Right atrium auricular region (tissue), 2 donors: ENCODE measurements around the gene C6orf58. TPM values are rescaled to one million over a fixed set of nuclear protein-coding genes. Genes with fewer than 3 reads are reported as not detected.
"Not testable (repeated sequence)": the region's sequence is repeated elsewhere in the genome, so short reads cannot be mapped to it uniquely, and the experiment has no call there.

ENCODE experiments used
- DNase-seq: peaks from one replicate; pipeline ENCODE4 v3.0.0-alpha.2; 2019; ENCODE audit warnings: low spot score
- H3K27ac ChIP-seq, 2 donors: fragments of 200-600 bp; sonication (generic); 1 replicate in 1 of 2; 2 replicates in 1 of 2; pipeline ENCODE4 v1.5.1; 2016 to 2019
- H3K27me3 ChIP-seq, 2 donors: fragments of 200-600 bp; sonication (generic); one replicate each; pipeline versions ENCODE4 v1.5.1 to v1.6.0; 2017 to 2019
- H3K36me3 ChIP-seq: fragments of 200-600 bp; sonication (generic); one replicate; pipeline ENCODE4 v1.5.1; 2016
- H3K4me1 ChIP-seq, 2 donors: fragments of 200-600 bp; sonication (generic); one replicate each; pipeline versions ENCODE4 v1.5.1 to v1.6.0; 2017 to 2019
- H3K4me3 ChIP-seq, 2 donors: fragments of 200-600 bp; sonication (generic); 1 replicate in 1 of 2; 2 replicates in 1 of 2; pipeline ENCODE4 v1.5.1; 2017 to 2019; ENCODE audit warnings: mild to moderate bottlenecking in 1 of 2, moderate library complexity in 1 of 2
- H3K9me3 ChIP-seq, 2 donors: fragments of 200-600 bp; sonication (generic); one replicate each; pipeline ENCODE4 v1.5.1; 2019
- CTCF ChIP-seq, 2 donors: fragments of 200-600 bp; sonication (generic); IDR thresholded peaks; one replicate each; pipeline ENCODE4 v1.5.1; 2019; ENCODE audit warnings: antibody characterized with exemption in 2 of 2
- total RNA-seq, 2 donors: library from RNA; depleted of rRNA; stranded (reverse); fragments of >200 nt; gene quantifications; one replicate each; pipeline ENCODE4 v1.1.0, GENCODE V29; 2016

The C6orf58 gene
- total RNA-seq, 2 donors from 2014 or later: not detected

DNA sequence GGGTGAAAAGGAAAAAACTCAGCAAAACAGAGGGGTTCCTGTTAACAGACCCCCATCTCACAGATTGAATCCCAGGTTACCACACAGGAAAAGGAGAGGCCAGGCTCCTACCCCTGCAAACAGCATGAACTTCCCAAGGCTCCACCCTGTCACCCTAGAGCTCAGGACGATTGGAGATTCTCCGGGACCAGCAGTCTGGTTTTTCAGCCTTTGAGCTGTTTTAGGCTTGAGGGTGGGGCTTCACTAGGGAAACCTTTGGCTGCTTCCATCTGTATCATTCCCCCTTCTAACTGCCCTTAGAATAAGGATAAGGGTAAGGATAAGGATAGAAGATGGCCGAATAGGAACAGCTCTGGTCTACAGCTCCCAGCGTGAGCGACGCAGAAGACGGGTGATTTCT, 16.0 kb downstream of the C6orf58 start:
- no peaks in the 10 kb centered on the region for H3K36me3 ChIP-seq
- H3K27ac ChIP-seq: no peak overlapping the region
- no peaks in the 10 kb centered on the region for H3K9me3 ChIP-seq
- DNase-seq: no peak
- no peaks in the 10 kb centered on the region for H3K4me1 ChIP-seq
- no peak for TF ChIP-seq CTCF (IDR thresholded peaks at IDR 0.05)
- no peak overlapping the region for H3K4me3 ChIP-seq
- H3K27me3 ChIP-seq: no peaks in the 10 kb centered on the region

GRCh38 chr6:127593456-127593855, 16.5 kb downstream of the C6orf58 start:
- not testable (repeated sequence) for H3K9me3 ChIP-seq, H3K36me3 ChIP-seq, H3K4me3 ChIP-seq, H3K27ac ChIP-seq, DNase-seq, H3K27me3 ChIP-seq, H3K4me1 ChIP-seq

GRCh38 chr6:127606131-127606562, 29.2 kb downstream of the C6orf58 start:
- no peaks in the 10 kb centered on the region for H3K27me3 ChIP-seq
- no peak overlapping the region for H3K27ac ChIP-seq
- no peaks in the 10 kb centered on the region for H3K36me3 ChIP-seq
- peaks cover 0 to 5% of the 10 kb centered on the region in 2 donors for H3K4me1 ChIP-seq
- peaks cover 0 to 11% of the 10 kb centered on the region in 2 donors for H3K9me3 ChIP-seq
- no peak overlapping the region for H3K4me3 ChIP-seq
- TF ChIP-seq CTCF (IDR thresholded peaks at IDR 0.05): peak in 1 of 2 donors; percentile 44
- no peak for DNase-seq

DNA sequence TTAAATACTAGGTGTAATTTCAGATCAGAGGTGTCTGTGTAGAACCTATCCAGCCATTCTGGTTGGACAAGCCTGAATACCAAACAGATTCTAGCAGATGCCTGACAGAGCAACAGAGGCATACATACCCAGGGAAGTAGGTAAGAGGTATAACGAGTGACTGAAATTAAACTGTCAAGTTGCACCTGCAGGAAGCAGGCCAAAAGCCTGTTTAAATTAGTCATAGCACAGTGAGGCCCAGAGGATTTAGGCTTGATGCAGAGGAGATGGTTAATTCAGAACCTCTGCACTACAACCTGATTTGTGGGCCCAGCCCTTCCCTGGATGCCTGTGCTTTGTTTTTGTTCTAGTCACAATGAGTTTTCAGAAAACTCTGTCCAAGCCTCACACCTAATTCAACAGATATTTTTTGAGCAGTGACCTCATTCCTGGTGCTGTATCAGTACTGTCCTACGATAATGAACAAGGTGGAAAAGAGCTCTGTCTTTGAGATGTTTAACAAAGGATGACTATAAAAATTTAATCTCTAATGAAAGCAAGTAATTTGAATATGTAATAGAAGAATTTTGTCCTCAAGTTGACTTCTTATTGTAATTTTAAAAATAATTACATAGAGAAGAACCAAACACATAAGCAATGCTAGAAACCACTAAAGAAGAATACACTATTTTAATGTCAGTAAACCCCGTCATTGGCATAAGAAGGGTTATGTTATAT, 31.7 kb downstream of the C6orf58 start:
- H3K27ac ChIP-seq: no peak overlapping the region
- no peaks in the 10 kb centered on the region for H3K9me3 ChIP-seq
- H3K4me1 ChIP-seq: peaks cover 0 to 5% of the 10 kb centered on the region in 2 donors
- no peak overlapping the region for H3K4me3 ChIP-seq
- no peak for DNase-seq
- no peaks in the 10 kb centered on the region for H3K36me3 ChIP-seq
- no peaks in the 10 kb centered on the region for H3K27me3 ChIP-seq
- TF ChIP-seq CTCF (IDR thresholded peaks at IDR 0.05): no peak

- TF ChIP-seq CTCF (IDR thresholded peaks at IDR 0.05): no peak
- H3K27ac ChIP-seq: no peak overlapping the region
- no peaks in the 10 kb centered on the region for H3K4me1 ChIP-seq
Measured at GRCh38 chr6:127618729-127619128, 41.8 kb downstream of the C6orf58 start.

GRCh38 chr6:127630800-127631199, 53.8 kb downstream of the C6orf58 start:
- H3K4me3 ChIP-seq: no peak overlapping the region

More at GRCh38 chr6:127618729-127619128, 41.8 kb downstream of the C6orf58 start:
- Histone ChIP-seq H3K36me3 (no peaks in the 10 kb centered on the region), H3K9me3 (no peaks in the 10 kb centered on the region), H3K27me3 (no peaks in the 10 kb centered on the region), H3K4me3 (no peak overlapping the region)
- DNase-seq: no peak

More at GRCh38 chr6:127630800-127631199, 53.8 kb downstream of the C6orf58 start:
- no peak overlapping the region for H3K27ac ChIP-seq
- TF ChIP-seq CTCF (IDR thresholded peaks at IDR 0.05): no peak
- no peaks in the 10 kb centered on the region for H3K27me3 ChIP-seq
- DNase-seq: no peak
- no peaks in the 10 kb centered on the region for H3K4me1 ChIP-seq
- no peaks in the 10 kb centered on the region for H3K36me3 ChIP-seq
- no peaks in the 10 kb centered on the region for H3K9me3 ChIP-seq
